Dermis microvascular lymphatic vessel endothelial cell (primary cell): Measurements from ENCODE around the gene PRKRA. TPM values are rescaled to one million over a fixed set of nuclear protein-coding genes. Genes with fewer than 3 reads are reported as not detected.

Experiments used
- total RNA-seq: library from RNA; depleted of rRNA; stranded (reverse); fragments of >200 nt; gene quantifications from 2 replicates; pipeline ENCODE4 v1.2.1, GENCODE V29; 2014

The PRKRA gene
- total RNA-seq, 1 donor from 2014 or later, result 29.7 TPM

Other genes starting within 250 kb of the PRKRA start
- 0.39 and 0.51 TPM in 2 replicates for gene PJVK, start 203 bp upstream of the PRKRA start, total RNA-seq
- 16.0 and 17.3 TPM in 2 replicates for gene FKBP7, start 27.4 kb upstream of the PRKRA start, total RNA-seq
- gene PLEKHA3, start 29.3 kb upstream of the PRKRA start, total RNA-seq, result 5.0 and 6.8 TPM in 2 replicates